IMR-90 (cell line): ENCODE measurements around the gene MAOB. TPM values are rescaled to one million over a fixed set of nuclear protein-coding genes. Genes with fewer than 3 reads are reported as not detected.

ENCODE experiments used
- ATAC-seq: fragments of 200-7000 bp; cut with Tn5 transposase; 2 replicates; pipeline ENCODE4 v1.9.1; 2020; ENCODE audit warnings: low read depth, mild to moderate bottlenecking, moderate library complexity
- BruUV-seq: library from RNA; stranded (reverse); fragments of 400-500 nt; replicated peaks from 2 replicates; lab custom pipeline; 2021; lab: Mats Ljungman, UMichigan
- CTCF ChIA-PET: fragments of 300-600 bp; formaldehyde crosslinking; extraction: SDS; loops from one replicate; lab custom pipeline; 2021; ENCODE audit warnings: antibody characterized with exemption; lab: Yijun Ruan, JAX
- POLR2A ChIA-PET: fragments of 300-600 bp; sonication (Branson Sonifier 250); formaldehyde crosslinking; loops from one replicate; lab custom pipeline; 2022; ENCODE audit warnings: antibody characterized with exemption; ENCODE audit not compliant: unreplicated experiment; lab: Charles Lee
- DNase-seq: peaks from one replicate; pipeline ENCODE4 v3.0.0; 2013
- H2AFZ ChIP-seq: replicated peaks from 2 replicates; pipeline ENCODE3; 2013; ENCODE audit warnings: low read length, mild to moderate bottlenecking; ENCODE audit not compliant: poor library complexity
- H2AK5ac ChIP-seq: 2 replicates; pipeline ENCODE4 v1.6.1; 2013; ENCODE audit warnings: low read depth, low read length, inconsistent platforms
- H2AK9ac ChIP-seq: replicated peaks from 2 replicates; pipeline ENCODE3; 2013; ENCODE audit warnings: mild to moderate bottlenecking, low read depth, low read length, moderate library complexity; ENCODE audit not compliant: poor library complexity
- H2BK120ac ChIP-seq: 2 replicates; pipeline ENCODE4 v1.6.1; 2013; ENCODE audit warnings: low read depth, low read length, inconsistent platforms
- H2BK15ac ChIP-seq: 3 replicates; pipeline ENCODE4 v1.6.1; 2013; ENCODE audit warnings: low read depth, low read length, inconsistent platforms
- H2BK20ac ChIP-seq: 2 replicates; pipeline ENCODE4 v1.6.1; 2013; ENCODE audit warnings: low read depth, mild to moderate bottlenecking, inconsistent platforms, low read length, moderate library complexity
- H2BK5ac ChIP-seq: 2 replicates; pipeline ENCODE4 v1.6.1; 2013; ENCODE audit warnings: mild to moderate bottlenecking, low read depth, low read length, inconsistent platforms; ENCODE audit not compliant: poor library complexity, severe bottlenecking
- H3K14ac ChIP-seq: replicated peaks from 2 replicates; pipeline ENCODE4 v1.6.1; 2013; ENCODE audit warnings: low read depth, low read length, inconsistent platforms
- H3K18ac ChIP-seq: 2 replicates; pipeline ENCODE4 v1.6.1; 2013; ENCODE audit warnings: low read depth, low read length, control low read depth
- H3K23ac ChIP-seq: 2 replicates; pipeline ENCODE4 v1.6.1; 2013; ENCODE audit warnings: low read depth, low read length, inconsistent platforms
- H3K27ac ChIP-seq: 2 replicates; pipeline ENCODE4 v1.5.1; 2013; ENCODE audit warnings: mild to moderate bottlenecking, control low read depth, low read length; ENCODE audit not compliant: insufficient read depth
- H3K27me3 ChIP-seq: 2 replicates; pipeline ENCODE4 v1.6.1; 2013; ENCODE audit warnings: low read length; ENCODE audit not compliant: control insufficient read depth, insufficient read depth
- H3K36me3 ChIP-seq: 2 replicates; pipeline ENCODE4 v1.6.1; 2013; ENCODE audit warnings: low read length, mixed read lengths; ENCODE audit not compliant: control insufficient read depth, insufficient read depth
- H3K4ac ChIP-seq: 2 replicates; pipeline ENCODE4 v1.6.1; 2013; ENCODE audit warnings: low read depth, low read length, inconsistent platforms
- H3K4me1 ChIP-seq: 2 replicates; pipeline ENCODE4 v1.6.1; 2013; ENCODE audit warnings: low read length, mixed read lengths; ENCODE audit not compliant: control insufficient read depth, insufficient read depth
- H3K4me2 ChIP-seq: 2 replicates; pipeline ENCODE4 v1.6.1; 2013; ENCODE audit warnings: low read depth, mild to moderate bottlenecking, control low read depth, low read length, moderate library complexity
- H3K4me3 ChIP-seq: 2 replicates; pipeline ENCODE4 v1.5.1; 2013; ENCODE audit warnings: low read depth, mild to moderate bottlenecking, control low read depth, low read length, moderate library complexity; ENCODE audit not compliant: insufficient read depth
- H3K56ac ChIP-seq: 2 replicates; pipeline ENCODE4 v1.6.1; 2013; ENCODE audit warnings: low read length, inconsistent platforms; ENCODE audit not compliant: insufficient read depth; ENCODE audit errors: extremely low read depth
- H3K79me1 ChIP-seq, 2 experiments: 2 replicates each; pipeline ENCODE4 v1.6.1; 2013; ENCODE audit warnings: low read length in 2 of 2, inconsistent platforms in 1 of 2, low read depth in 1 of 2
- H3K9ac ChIP-seq: 2 replicates; pipeline ENCODE4 v1.6.1; 2013; ENCODE audit warnings: low read depth, low read length, control low read depth
- H3K9me1 ChIP-seq: 2 replicates; pipeline ENCODE4 v1.6.1; 2013; ENCODE audit warnings: low read length, inconsistent platforms; ENCODE audit not compliant: insufficient read depth
- H3K9me3 ChIP-seq: 2 replicates; pipeline ENCODE4 v1.6.1; 2013; ENCODE audit warnings: low read length; ENCODE audit not compliant: control insufficient read depth, insufficient read depth
- H4K20me1 ChIP-seq: 2 replicates; pipeline ENCODE4 v1.6.1; 2013; ENCODE audit warnings: low read length, inconsistent platforms; ENCODE audit not compliant: insufficient read depth
- H4K5ac ChIP-seq: 2 replicates; pipeline ENCODE4 v1.6.1; 2013; ENCODE audit warnings: mild to moderate bottlenecking, low read depth, low read length, control low read depth
- H4K8ac ChIP-seq, 2 experiments: 2 replicates each; pipeline ENCODE4 v1.6.1; 2013; ENCODE audit warnings: low read depth in 2 of 2, low read length in 2 of 2, control low read depth in 1 of 2, inconsistent platforms in 1 of 2
- H4K91ac ChIP-seq: 2 replicates; pipeline ENCODE4 v1.6.1; 2013; ENCODE audit warnings: low read depth, low read length, inconsistent platforms; ENCODE audit not compliant: insufficient read depth
- BHLHE40 ChIP-seq: fragments of 150-350 bp; IDR thresholded peaks from 2 replicates; pipeline ENCODE4 v1.6.1; 2016; ENCODE audit warnings: mild to moderate bottlenecking, low read depth, low read length
- CEBPB ChIP-seq: IDR thresholded peaks from 2 replicates; pipeline ENCODE4 v1.6.1; 2012; ENCODE audit warnings: low read depth, low read length, improper control_type of control experiment
- CHD1 ChIP-seq: IDR thresholded peaks from 2 replicates; pipeline ENCODE4 v1.6.1; 2012; ENCODE audit warnings: low read depth, low read length, improper control_type of control experiment
- CTCF ChIP-seq: conservative IDR thresholded peaks from 2 replicates; pipeline ENCODE4 v1.5.1; 2012; ENCODE audit warnings: mild to moderate bottlenecking, low read depth, low read length, improper control_type of control experiment
- ELK1 ChIP-seq: fragments of 150-350 bp; IDR thresholded peaks from 2 replicates; pipeline ENCODE4 v1.6.1; 2016; ENCODE audit warnings: low read depth, mild to moderate bottlenecking, low read length, moderate library complexity, borderline replicate concordance
- FOS ChIP-seq: fragments of 150-350 bp; IDR thresholded peaks from 2 replicates; pipeline ENCODE4 v1.6.1; 2016; ENCODE audit warnings: low read depth, low read length
- MAFK ChIP-seq: IDR thresholded peaks from 2 replicates; pipeline ENCODE4 v1.6.1; 2012; ENCODE audit warnings: low read depth, low read length, improper control_type of control experiment
- MAZ ChIP-seq: IDR thresholded peaks from 2 replicates; pipeline ENCODE4 v1.6.1; 2012; ENCODE audit warnings: low read depth, mild to moderate bottlenecking, low read length, improper control_type of control experiment, moderate library complexity, borderline replicate concordance
- MXI1 ChIP-seq: IDR thresholded peaks from 2 replicates; pipeline ENCODE4 v1.6.1; 2012; ENCODE audit warnings: low read depth, mild to moderate bottlenecking, low read length, moderate library complexity, borderline replicate concordance
- POLR2A ChIP-seq: IDR thresholded peaks from 2 replicates; pipeline ENCODE4 v1.6.1; 2012; ENCODE audit warnings: mild to moderate bottlenecking, low read depth, low read length
- RAD21 ChIP-seq: IDR thresholded peaks from 2 replicates; pipeline ENCODE4 v1.6.1; 2012; ENCODE audit warnings: low read length, improper control_type of control experiment
- RCOR1 ChIP-seq: IDR thresholded peaks from 2 replicates; pipeline ENCODE4 v1.6.1; 2012; ENCODE audit warnings: mild to moderate bottlenecking, low read length, improper control_type of control experiment; ENCODE audit not compliant: insufficient replicate concordance
- SMC3 ChIP-seq: fragments of 150-350 bp; IDR thresholded peaks from 2 replicates; pipeline ENCODE4 v1.6.1; 2016; ENCODE audit warnings: low read depth, mild to moderate bottlenecking, antibody characterized with exemption, low read length, moderate library complexity
- USF2 ChIP-seq: fragments of 150-350 bp; IDR thresholded peaks from 2 replicates; pipeline ENCODE4 v1.6.1; 2017; ENCODE audit warnings: mild to moderate bottlenecking, antibody characterized with exemption, low read length, low read depth
- WGBS, 2 experiments: methylation state at CpG; one replicate each; pipeline versions ENCODE4 v1.1.5 to v1.1.7; 2013; ENCODE audit warnings: missing lambda C conversion rate in 2 of 2; ENCODE audit not compliant: insufficient read length in 1 of 2; ENCODE audit errors: extremely low coverage in 2 of 2; 5-methylcytosine and 5-hydroxymethylcytosine counted together
- dilution Hi-C: fragments of 300-500 bp; cut with HindIII; formaldehyde crosslinking; loops from one replicate; pipeline ENCODE4 v1.14.3; 2018; ENCODE audit warnings: low sequenced_read_pairs; ENCODE audit not compliant: unreplicated experiment
- in situ Hi-C: fragments of 300-500 bp; cut with MboI; formaldehyde crosslinking; loops from 3 replicates; pipeline ENCODE4 v1.14.3; 2019; ENCODE audit warnings: low sequenced_read_pairs, inconsistent platforms, mixed read lengths
- intact Hi-C: fragments of 100-400 bp; cut with micrococcal nuclease; formaldehyde crosslinking; loops from 2 replicates; pipeline ENCODE4 v1.10.0; 2022
- polyA plus RNA-seq, 3 experiments: library from polyadenylated mRNA; depleted of rRNA; stranded (reverse); fragments of >200 nt; gene quantifications; 2 replicates each; pipeline ENCODE4 v1.2.3, GENCODE V29; 2012; ENCODE audit warnings: low replicate concordance in 1 of 3
- total RNA-seq: library from RNA; depleted of rRNA; stranded (reverse); fragments of >200 nt; gene quantifications from 2 replicates; pipeline ENCODE4 v1.2.3, GENCODE V29; 2012

Gene MAOB
- total and polyA plus RNA-seq, 2 of the 4 experiments (the other 2 are of a cell fraction) = 0.36 to 0.46 TPM

GRCh38 chrX:43747476-43747875, 134.8 kb downstream of the MAOB start:
- Histone ChIP-seq H4K5ac (no peak overlapping the region), H3K4me3 (no peak overlapping the region), H2BK20ac (no peak overlapping the region), H3K9me3 (peaks cover 2% of the 10 kb centered on the region; the same call in 1 of the 2 replicates), H4K8ac (no peak overlapping the region), H3K18ac (no peak overlapping the region), H2BK120ac (no peak overlapping the region), H3K23ac (no peak overlapping the region), H4K91ac (no peak overlapping the region), H3K56ac (no peak overlapping the region), H2AK9ac (no peak overlapping the region), H3K14ac (no peak overlapping the region), H3K4me2 (no peak overlapping the region), H3K79me1 (no peaks in the 10 kb centered on the region), H4K20me1 (no peaks in the 10 kb centered on the region), H3K36me3 (no peaks in the 10 kb centered on the region), H2AFZ (no peak overlapping the region), H2AK5ac (no peak overlapping the region), H3K27ac (no peak overlapping the region), H3K4ac (no peak overlapping the region), H3K9ac (no peak overlapping the region), H3K4me1 (no peaks in the 10 kb centered on the region), H3K27me3 (peaks cover 4% of the 10 kb centered on the region), H3K9me1 (no peaks in the 10 kb centered on the region), H2BK15ac (no peak overlapping the region), H2BK5ac (no peak overlapping the region)
- DNase-seq = no peak
- intact Hi-C loops = no loop called here
- in situ Hi-C loops = no loop called here
- no CpG with 5 or more reads among the region's 2 CpGs for WGBS, 2 experiments
- ATAC-seq = no peak
- BruUV-seq = no TSS peak
- ChIA-PET POLR2A (no interaction called here), CTCF (no interaction called here)
- dilution Hi-C loops = no loop called here
- no peak for TF ChIP-seq MAZ
- no peak for TF ChIP-seq ELK1
- no peak for TF ChIP-seq RCOR1
- no peak for TF ChIP-seq CHD1
- TF ChIP-seq MAFK = no peak
- no peak for TF ChIP-seq CTCF
- no peak for TF ChIP-seq FOS
- no peak for TF ChIP-seq USF2
- TF ChIP-seq SMC3 = no peak
- no peak for TF ChIP-seq BHLHE40
- TF ChIP-seq POLR2A = no peak
- no peak for TF ChIP-seq RAD21
- no peak for TF ChIP-seq CEBPB
- TF ChIP-seq MXI1 = no peak
